IPS-18c (cell line): ENCODE data around the gene SLC1A4.
"Not testable (repeated sequence)": the region's sequence is repeated elsewhere in the genome, so short reads cannot be mapped to it uniquely, and the experiment has no call there.

ENCODE experiments used
- H3K4me3 ChIP-seq: 2 replicates; pipeline ENCODE4 v1.7.0; 2013; ENCODE audit warnings: low read depth, mild to moderate bottlenecking, low read length, moderate library complexity; ENCODE audit not compliant: insufficient read depth
- H3K9me3 ChIP-seq: one replicate; pipeline ENCODE4 v1.6.1; 2013; ENCODE audit warnings: mild to moderate bottlenecking, low read length, moderate library complexity; ENCODE audit not compliant: control insufficient read depth, insufficient read depth

The SLC1A4 gene

DNA sequence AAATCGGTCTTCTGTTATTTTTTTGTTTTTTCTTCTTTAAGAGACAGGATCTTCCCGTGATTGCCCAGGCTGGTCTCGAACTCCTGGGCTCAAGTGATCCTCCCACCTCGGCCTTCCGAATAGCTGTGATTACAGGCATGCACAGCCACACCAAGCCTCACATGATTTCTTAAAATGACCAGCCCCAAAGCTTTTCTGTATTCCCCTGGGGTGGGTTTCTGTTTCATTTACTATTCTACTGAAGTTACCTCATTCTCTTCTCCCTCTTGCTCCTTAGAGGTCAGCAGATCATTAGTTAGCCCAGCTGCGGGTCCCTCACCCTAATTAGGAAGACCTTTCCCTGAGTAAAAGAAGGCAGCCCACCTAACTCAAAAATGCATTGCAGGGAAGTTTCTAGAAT, 27.6 kb downstream of the SLC1A4 start:
- H3K9me3 ChIP-seq, result no peaks in the 10 kb centered on the region
- H3K4me3 ChIP-seq, result no peak overlapping the region

DNA sequence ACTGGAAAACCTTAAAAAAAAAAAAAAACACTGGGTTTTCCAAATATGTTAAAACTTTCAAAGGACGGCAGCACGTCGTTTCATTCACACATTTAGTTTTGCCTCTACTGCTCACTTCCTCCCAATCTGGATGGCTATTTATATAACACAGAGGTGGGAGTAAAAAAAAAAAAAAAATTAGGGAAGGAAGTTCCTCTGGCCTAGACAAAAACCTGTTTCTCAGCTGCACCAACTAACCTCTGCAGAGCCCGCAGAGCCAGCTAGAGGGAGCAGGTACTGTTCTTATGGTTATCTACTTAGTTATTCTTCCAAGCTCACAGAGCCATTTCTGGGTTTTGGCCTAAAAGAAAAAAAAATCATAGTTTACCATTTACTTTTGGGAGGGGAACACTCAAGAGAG, 28.1 kb downstream of the SLC1A4 start:
- Histone ChIP-seq H3K9me3 (no peaks in the 10 kb centered on the region), H3K4me3 (no peak overlapping the region)

DNA sequence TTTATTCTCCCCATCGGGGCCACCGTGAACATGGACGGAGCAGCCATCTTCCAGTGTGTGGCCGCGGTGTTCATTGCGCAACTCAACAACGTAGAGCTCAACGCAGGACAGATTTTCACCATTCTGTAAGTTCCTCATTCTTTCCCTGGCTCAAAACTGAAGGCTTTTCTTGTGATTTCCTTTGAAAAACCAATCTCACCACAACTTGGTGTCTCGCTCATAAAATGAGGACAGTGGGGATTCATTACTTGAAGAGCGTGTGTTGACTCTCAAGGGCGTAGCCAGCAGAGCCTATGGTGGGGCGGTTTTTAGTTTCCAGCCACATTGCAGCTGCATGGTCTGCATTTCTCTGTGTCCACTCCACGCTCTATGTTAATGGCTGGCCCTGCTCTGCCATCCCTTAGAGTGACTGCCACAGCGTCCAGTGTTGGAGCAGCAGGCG, 29.0 kb downstream of the SLC1A4 start:
- H3K9me3 ChIP-seq, result no peaks in the 10 kb centered on the region
- H3K4me3 ChIP-seq, result no peak overlapping the region

DNA sequence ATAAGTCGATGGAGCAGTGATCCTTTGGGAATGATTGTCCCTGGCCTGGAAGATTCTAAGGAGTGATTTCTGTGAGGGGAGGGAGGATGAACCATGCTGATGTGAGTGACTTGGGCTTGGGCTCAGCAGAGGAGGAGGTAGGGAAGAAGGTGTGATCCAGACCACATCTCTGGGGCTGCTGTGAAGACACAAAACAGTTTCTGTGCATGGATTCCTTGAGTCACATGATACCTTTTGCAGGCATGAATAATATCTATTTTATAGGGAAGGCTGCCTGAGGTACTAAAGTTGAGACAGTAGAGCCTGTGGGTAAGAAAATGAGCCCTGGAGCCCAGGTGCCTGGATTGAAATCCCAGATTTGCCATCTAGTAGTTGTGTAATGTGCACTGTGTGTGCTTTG, 29.8 kb downstream of the SLC1A4 start:
- Histone ChIP-seq H3K4me3 (no peak overlapping the region), H3K9me3 (no peaks in the 10 kb centered on the region)

DNA sequence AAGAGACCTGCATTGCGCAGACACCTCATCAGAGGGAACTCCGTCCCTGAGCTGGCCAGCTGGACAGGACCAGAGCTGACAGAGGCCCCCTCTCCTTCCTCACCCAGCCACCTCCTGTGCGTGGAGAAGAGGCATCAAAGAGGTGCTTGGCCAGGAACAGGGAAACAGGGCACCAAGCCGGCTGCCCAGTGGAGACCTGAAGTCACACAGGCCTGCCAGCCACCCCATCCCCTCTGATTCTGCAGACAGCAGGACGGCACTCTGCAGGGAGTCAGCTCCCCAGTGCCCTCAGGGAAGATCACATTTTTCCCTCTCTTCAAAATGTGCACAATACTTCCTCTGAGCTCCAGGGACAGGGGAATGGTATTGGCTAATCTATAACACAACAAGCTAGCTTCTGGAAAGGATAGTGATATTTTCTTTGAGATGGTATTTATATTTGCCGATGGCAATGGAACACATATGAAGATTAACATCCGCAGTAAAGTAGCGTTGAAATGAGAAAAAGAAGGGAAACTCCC, 30.5 kb downstream of the SLC1A4 start:
- Histone ChIP-seq H3K4me3 (no peak overlapping the region), H3K9me3 (no peaks in the 10 kb centered on the region)

DNA sequence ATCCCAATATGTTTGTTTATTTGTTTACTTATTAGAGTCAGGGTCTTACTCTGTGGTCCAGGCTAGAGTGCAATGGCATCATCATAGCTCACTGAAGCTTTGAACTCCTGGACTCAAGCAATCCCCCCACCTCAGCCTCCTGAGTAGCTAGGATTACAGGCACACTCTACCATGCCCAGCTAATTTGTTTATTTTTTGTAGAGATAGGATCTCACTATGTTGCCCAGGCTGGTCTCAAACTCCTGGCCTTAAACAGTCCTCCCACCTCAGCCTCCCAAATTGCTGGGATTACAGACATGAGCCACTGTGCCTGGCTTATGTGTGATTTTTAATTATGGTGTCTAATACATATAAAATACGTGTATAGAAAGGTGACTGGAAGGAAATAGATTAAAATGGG, 31.1 kb downstream of the SLC1A4 start:
- H3K4me3 ChIP-seq, H3K9me3 ChIP-seq: not testable (repeated sequence)

DNA sequence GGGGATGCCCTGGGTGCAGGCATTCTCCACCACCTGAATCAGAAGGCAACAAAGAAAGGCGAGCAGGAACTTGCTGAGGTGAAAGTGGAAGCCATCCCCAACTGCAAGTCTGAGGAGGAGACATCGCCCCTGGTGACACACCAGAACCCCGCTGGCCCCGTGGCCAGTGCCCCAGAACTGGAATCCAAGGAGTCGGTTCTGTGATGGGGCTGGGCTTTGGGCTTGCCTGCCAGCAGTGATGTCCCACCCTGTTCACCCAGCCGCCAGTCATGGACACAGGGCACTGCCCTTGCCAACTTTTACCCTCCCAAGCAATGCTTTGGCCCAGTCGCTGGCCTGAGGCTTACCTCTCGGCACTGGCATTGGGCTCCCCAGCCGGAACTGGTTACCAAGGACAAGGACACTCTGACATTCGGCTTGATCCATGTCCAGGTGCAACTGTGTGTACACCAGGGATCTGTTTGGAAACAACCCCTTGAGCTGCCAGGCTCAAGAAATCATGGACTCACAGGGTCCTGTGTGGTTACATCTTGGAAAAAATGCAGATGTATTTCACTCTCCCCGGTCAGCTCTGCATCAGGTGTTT, 31.8 kb downstream of the SLC1A4 start:
- no peaks in the 10 kb centered on the region for H3K9me3 ChIP-seq
- H3K4me3 ChIP-seq, result no peak overlapping the region

DNA sequence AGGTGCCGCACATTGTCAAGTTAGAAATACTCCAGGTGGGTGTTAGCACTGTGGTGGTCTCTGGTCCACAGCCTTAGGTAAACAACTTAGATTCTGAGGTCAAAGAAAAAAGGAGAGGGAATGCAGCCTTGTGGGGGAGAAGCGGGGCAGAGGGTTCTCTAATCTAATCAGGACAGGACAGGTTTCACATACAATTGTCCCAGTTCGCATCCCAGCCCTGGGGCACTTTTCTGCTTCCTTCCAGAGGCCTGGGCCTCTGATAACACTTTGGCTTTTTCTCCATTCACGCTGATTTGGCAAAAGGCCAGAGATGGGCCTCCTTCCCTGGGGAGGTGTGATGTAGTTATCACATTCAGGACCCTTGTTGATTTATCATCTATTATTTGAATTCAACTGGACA, 32.5 kb downstream of the SLC1A4 start:
- H3K9me3 ChIP-seq, result no peaks in the 10 kb centered on the region
- no peak overlapping the region for H3K4me3 ChIP-seq

DNA sequence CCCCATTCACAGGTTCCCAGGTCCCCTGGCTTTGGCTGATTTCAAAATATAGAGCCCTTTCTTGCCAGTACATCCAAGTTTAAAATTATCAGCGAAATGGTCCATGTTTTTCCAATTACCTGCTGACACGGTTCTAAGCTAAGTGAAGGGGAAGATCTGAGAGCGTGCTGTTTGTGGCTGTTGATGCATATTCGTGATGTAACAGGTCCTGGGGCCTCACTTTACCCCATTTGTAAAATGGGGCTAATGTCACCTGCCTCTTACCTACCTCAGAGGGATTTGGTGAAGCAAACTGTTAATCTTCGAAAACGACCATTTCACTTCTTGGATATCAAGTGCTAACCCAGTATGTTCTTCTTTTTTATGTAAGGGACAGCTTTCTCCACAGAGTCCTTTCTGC, 33.0 kb downstream of the SLC1A4 start:
- Histone ChIP-seq H3K9me3 (no peaks in the 10 kb centered on the region), H3K4me3 (no peak overlapping the region)

DNA sequence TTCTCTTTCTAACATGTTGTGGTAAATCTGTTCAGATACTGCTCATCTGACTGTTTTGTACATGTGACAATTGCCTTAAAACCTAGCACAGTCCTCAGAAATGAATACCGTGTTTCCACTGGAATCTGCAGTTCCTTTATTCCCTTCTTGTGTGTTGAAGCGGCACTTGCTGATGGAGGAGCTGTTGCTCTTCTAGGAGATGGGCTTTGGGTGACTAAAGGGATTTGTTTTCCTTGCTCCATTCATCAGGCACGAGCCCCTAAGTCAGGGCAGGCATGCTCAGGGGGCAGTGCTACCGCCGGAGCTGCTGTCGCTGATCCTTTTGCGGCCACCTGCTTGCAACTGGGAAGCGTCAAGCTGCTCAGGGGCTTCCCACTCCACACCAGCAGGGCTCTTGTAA, 34.5 kb downstream of the SLC1A4 start:
- Histone ChIP-seq H3K4me3 (no peak overlapping the region), H3K9me3 (no peaks in the 10 kb centered on the region)

DNA sequence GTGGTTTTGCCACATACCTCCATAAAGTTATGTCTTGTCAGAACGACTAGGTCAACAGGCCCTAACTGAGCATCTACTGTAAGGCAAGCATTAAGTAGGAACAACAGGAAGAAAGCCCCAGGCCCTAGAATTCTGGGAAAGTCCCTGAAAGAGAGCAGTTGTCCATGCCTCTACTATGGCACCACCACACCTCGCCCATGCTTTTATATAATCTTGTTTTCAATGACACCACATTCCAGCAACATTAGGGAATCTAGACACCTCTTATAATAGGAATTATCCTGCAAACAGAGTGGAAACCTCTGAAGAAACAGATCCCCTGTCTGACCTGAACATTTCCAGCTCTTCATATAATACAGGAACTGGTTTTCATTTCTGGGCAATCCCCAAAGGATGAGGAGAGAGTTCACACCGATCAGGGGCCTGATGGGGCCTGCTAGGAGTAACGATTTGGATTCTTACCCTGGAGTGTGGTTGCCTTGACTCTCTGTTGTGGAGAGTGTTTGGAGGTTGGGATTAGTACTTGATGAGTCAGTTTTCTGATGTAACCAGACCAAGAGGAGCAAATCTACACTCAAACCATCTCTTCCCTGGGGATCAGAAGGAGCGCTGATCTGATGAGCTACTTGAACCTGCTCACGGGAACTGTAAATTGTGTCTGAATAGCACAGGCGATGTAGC, 35.1 kb downstream of the SLC1A4 start:
- no peaks in the 10 kb centered on the region for H3K9me3 ChIP-seq

DNA sequence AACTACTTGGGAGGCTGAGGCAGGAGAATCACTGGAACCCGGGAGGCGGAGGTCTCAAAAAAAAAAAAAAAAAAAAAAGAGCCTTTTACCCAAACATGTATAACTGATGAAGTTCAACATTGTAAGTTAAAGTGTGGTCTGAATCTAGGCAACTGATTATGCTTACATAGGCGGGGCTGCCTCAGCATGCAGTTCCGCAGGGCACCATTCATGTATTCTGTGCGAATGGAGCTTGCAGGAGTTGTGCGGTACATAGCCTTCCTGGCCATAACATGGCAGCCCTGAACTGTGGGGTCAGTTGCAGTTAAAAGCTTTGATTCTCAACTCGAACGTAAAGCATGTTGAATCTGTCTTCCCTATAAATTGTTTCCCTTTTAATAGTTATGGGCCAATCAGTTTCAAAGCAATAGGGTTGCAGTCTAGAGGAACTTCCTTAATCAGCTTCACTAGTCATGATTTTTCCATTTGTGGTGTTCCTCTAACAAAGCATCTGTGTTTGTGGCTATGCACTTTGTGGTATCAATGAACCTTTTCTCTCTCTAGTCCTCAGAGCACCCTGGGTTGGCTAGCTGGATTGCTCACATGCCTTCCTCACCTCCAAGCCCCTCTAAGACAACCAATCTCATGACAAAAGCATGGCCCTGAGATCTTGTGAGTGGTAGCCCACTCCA, 36.4 kb downstream of the SLC1A4 start:
- Histone ChIP-seq H3K9me3 (no peaks in the 10 kb centered on the region), H3K4me3 (no peak overlapping the region)

More for the DNA sequence above, 35.1 kb downstream of the SLC1A4 start:
- H3K4me3 ChIP-seq, result no peak overlapping the region

DNA sequence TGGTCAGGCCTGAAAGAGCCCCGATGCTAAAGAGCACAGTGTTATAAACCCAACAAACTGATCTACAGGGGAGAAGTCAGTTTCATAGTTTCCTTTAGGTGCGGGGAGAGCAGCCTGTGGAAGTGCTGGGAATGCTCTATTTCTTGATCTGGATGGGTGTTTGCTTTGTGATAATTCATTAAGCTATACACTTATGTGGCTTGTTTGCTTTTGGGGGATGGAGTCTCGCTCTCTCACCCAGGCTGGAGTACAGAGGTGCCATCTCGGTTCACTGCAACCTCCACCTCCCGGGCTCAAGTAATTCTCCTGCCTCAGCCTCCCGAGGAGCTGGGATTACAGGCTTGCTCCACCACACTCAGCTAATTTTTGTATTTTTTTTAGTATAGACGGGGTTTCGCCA, 37.0 kb downstream of the SLC1A4 start:
- Histone ChIP-seq H3K4me3 (no peak overlapping the region), H3K9me3 (no peaks in the 10 kb centered on the region)

DNA sequence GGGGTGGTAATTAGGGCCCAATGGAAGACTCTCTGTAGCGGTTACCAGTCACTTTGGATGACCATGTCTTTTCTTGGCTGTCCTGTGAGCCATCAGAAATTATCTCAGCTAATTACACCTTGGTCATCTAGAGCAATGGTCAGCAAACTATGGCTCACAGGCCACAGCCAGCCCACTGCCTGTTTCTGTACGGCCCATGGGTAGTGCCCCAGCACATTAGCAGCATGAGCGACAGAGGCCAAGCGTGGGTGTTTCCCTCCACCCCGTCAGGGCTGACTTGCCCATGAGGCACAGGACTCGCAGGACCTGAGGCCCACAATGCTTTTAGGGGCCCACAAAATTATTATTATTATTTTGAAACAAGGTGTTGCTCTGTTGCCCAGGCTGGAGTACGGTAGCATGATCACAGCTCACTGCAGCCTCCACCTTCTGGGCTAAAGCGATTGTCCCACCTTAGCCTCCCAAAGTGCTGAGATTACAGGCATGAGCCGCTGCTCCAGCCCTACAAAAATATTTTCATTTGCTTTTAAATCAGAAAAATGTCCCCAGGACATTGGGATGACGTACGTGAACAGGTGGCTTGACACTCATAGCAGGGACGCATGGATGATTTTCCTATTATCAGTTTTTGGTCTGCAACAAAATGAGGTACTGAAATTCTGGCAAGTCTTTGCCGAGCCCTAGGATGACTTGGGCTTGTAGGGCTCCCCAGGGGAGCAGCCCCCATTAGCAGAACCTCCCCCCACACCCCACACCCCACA, 37.7 kb downstream of the SLC1A4 start:
- Histone ChIP-seq H3K9me3 (no peaks in the 10 kb centered on the region), H3K4me3 (no peak overlapping the region)

DNA sequence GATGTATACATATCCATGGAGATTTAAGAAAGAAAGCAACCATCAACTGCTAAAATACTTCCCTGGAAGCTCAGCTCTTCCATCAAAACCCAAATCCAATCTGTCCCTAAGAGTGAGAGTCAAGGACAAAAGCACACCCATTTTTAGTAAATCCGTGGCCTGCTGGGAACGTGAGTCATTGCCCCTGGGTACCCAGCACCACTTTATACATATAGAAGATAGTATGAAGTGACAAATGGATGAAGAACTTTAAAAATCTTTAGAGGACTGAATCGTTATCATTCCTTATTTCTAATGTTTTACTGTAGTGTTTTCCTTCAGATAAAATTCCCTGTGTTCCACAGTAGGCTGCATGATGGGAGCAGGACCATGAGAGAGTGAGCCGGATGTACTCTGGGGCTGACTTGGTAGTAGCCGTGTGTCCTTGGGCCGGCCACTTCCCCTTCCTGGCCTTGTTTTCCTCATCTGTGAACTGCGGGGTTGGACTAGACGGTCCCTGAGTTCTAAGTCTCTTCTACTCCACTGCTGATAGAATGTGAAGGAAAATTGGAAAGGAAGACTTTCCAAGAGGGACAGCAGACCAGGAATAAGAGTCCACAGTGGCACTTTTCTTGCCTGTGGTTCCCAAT, 38.5 kb downstream of the SLC1A4 start:
- no peak overlapping the region for H3K4me3 ChIP-seq

DNA sequence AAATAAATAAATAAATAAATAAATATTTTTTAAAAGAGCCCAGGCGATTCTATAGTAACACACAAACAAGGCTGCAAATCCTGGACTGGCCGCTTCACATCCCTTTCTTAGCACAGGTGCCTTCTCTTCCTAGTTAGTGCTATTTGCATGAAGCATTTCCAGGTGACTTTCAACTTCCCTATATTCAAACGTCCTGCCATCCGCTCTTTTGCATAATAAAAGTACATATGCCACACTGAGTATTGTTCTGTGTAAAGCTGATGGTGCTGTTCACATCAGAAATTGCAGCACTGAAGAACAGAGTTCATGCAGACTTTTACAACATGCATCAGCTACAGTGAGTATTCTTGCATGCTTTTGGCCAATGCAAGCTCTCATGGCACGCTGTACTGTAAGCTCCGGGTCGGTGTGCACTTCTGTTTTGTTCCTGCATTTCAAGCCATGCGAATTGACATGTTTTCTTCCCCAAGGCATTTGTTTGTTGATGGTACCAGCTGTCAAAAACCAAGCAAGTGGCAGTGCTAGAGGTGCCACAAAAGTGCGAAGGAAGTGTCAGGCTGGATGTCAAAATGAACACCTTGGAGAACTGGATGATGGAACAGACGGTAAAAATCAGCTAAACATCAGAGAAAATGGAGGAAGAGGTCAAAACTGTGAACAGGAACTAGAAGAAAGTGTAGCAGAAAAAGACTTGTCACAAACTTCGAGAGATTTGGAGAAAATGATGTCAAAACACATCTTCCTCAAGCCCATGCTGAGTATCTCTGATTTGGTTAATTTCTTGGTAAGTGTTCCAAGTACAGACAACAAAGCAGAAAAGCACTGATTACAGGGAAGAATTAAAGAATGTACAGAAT, 41.5 kb downstream of the SLC1A4 start:
- H3K9me3 ChIP-seq, result no peaks in the 10 kb centered on the region
- no peak overlapping the region for H3K4me3 ChIP-seq

More for the DNA sequence above, 38.5 kb downstream of the SLC1A4 start:
- H3K9me3 ChIP-seq, result no peaks in the 10 kb centered on the region
